Activated T-cell treated with anti-CD3 and anti-CD28 coated beads, Interleukin-2, amount 50 U/mL, for 72 hours (primary cell): ENCODE results near the gene OR51I1. TPM values are rescaled to one million over a fixed set of nuclear protein-coding genes. Genes with fewer than 3 reads are reported as not detected.

Source experiments
- ATAC-seq, 2 donors: fragments of 150-1000 bp; cut with Tn5 transposase; replicated peaks in 1 of 2; 2 replicates each; pipeline ENCODE4 v1.10.0; 2021; ENCODE audit warnings: moderate library complexity in 2 of 2, mild to moderate bottlenecking in 1 of 2
- DNase-seq, 2 donors: peaks; one replicate each; pipeline ENCODE4 v3.0.0; 2021 to 2022; ENCODE audit warnings: mixed read lengths in 1 of 2
- H3K27ac Mint-ChIP-seq: one replicate; pipeline ENCODE4 v1.8.0; 2022; ENCODE audit warnings: mild to moderate bottlenecking, moderate library complexity, mixed read lengths
- H3K27me3 Mint-ChIP-seq: one replicate; pipeline ENCODE4 v1.8.0; 2022; ENCODE audit warnings: low read depth, mixed read lengths
- H3K36me3 Mint-ChIP-seq, 2 donors: one replicate each; pipeline ENCODE4 v1.8.0; 2022; ENCODE audit warnings: mixed read lengths in 2 of 2, mild to moderate bottlenecking in 1 of 2; ENCODE audit not compliant: insufficient read depth in 2 of 2
- H3K4me1 Mint-ChIP-seq: one replicate; pipeline ENCODE4 v1.8.0; 2022; ENCODE audit warnings: low read depth, mixed read lengths
- H3K4me3 Mint-ChIP-seq, 2 donors: one replicate each; pipeline ENCODE4 v1.8.0; 2022; ENCODE audit warnings: mild to moderate bottlenecking in 2 of 2, mixed read lengths in 2 of 2, moderate library complexity in 2 of 2
- H3K9me3 Mint-ChIP-seq, 2 donors: one replicate each; pipeline ENCODE4 v1.8.0; 2022; ENCODE audit warnings: mixed read lengths in 2 of 2
- total RNA-seq, 2 donors: library from RNA; stranded (reverse); gene quantifications; one replicate each; pipeline ENCODE4 v1.2.3, GENCODE V29; 2022

The OR51I1 gene
- total RNA-seq, 2 donors from 2014 or later: not detected

GRCh38 chr11:5443835-5444393 is 2.6 kb upstream of the OR51I1 start:
- no peaks in the 10 kb centered on the region for H3K4me1 Mint-ChIP-seq
- H3K4me3 Mint-ChIP-seq: no peak overlapping the region
- H3K27me3 Mint-ChIP-seq: peaks cover 15% of the 10 kb centered on the region
- H3K9me3 Mint-ChIP-seq: no peaks in the 10 kb centered on the region
- DNase-seq (no peak), ATAC-seq (no peak)
- no peaks in the 10 kb centered on the region for H3K36me3 Mint-ChIP-seq
- H3K27ac Mint-ChIP-seq: no peak overlapping the region

GRCh38 chr11:5423131-5423530 is 18.2 kb downstream of the OR51I1 start:
- H3K9me3 Mint-ChIP-seq: no peaks in the 10 kb centered on the region
- no peak overlapping the region for H3K27ac Mint-ChIP-seq
- H3K4me1 Mint-ChIP-seq: no peaks in the 10 kb centered on the region
- H3K4me3 Mint-ChIP-seq: no peak overlapping the region
- ATAC-seq (no peak), DNase-seq (no peak)
- H3K36me3 Mint-ChIP-seq: no peaks in the 10 kb centered on the region
- peaks cover 14% of the 10 kb centered on the region for H3K27me3 Mint-ChIP-seq

GRCh38 chr11:5421811-5422210 is 19.5 kb downstream of the OR51I1 start, which contains the start of gene OR51Q1:
Gene OR51Q1, plus strand, starts transcription at chr11:5422111. Its CDS starts 90 bp downstream, at chr11:5422201.
- DNase-seq: no peak
- peaks cover 14% of the 10 kb centered on the region for H3K27me3 Mint-ChIP-seq
- no peak within 1 kb of the TSS for H3K27ac Mint-ChIP-seq
- no peaks in the 10 kb centered on the region for H3K4me1 Mint-ChIP-seq
- H3K36me3 Mint-ChIP-seq: no peaks in the 10 kb centered on the region
- no peak within 1 kb of the TSS for H3K4me3 Mint-ChIP-seq
- ATAC-seq: no peak
- no peaks in the 10 kb centered on the region for H3K9me3 Mint-ChIP-seq

GRCh38 chr11:5420993-5421392 is 20.3 kb downstream of the OR51I1 start:
- Mint-ChIP-seq H3K9me3 (no peaks in the 10 kb centered on the region), H3K27me3 (peaks cover 14% of the 10 kb centered on the region), H3K36me3 (no peaks in the 10 kb centered on the region), H3K4me3 (no peak overlapping the region), H3K27ac (no peak overlapping the region), H3K4me1 (no peaks in the 10 kb centered on the region)
- no peak for ATAC-seq
- DNase-seq: no peak

DNA sequence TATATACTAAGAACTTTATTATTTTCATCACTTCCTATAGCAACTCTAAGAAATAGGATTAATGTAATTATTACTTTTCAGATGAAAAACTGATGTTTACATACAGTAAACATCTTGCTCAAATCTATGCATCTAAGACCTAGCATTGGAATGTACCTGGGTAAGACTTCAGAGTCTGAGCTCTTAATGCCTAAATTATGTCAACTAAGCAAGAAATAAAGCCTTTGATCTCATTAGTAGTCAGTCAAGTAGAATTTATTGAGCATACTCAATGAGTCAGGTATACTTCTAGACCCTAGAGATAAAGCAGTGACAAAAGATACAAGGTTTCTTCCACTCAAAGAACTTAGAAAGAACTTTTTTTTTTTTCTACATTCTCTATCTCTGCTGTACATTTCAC is 36.1 kb downstream of the OR51I1 start:
- H3K4me3 Mint-ChIP-seq: no peak overlapping the region
- DNase-seq (no peak), ATAC-seq (no peak)
- no peak overlapping the region for H3K27ac Mint-ChIP-seq
- H3K27me3 Mint-ChIP-seq: peaks cover 17% of the 10 kb centered on the region
- no peaks in the 10 kb centered on the region for H3K4me1 Mint-ChIP-seq
- no peaks in the 10 kb centered on the region for H3K36me3 Mint-ChIP-seq
- H3K9me3 Mint-ChIP-seq: no peaks in the 10 kb centered on the region

GRCh38 chr11:5398936-5399335 is 42.4 kb downstream of the OR51I1 start:
- Mint-ChIP-seq H3K27me3 (peaks cover 7% of the 10 kb centered on the region), H3K27ac (no peak overlapping the region), H3K36me3 (no peaks in the 10 kb centered on the region), H3K9me3 (no peaks in the 10 kb centered on the region), H3K4me1 (no peaks in the 10 kb centered on the region), H3K4me3 (no peak overlapping the region)
- DNase-seq (no peak), ATAC-seq (no peak)

- no peak overlapping the region for H3K4me3 Mint-ChIP-seq
- H3K4me1 Mint-ChIP-seq: no peaks in the 10 kb centered on the region
- no peaks in the 10 kb centered on the region for H3K27me3 Mint-ChIP-seq
- ATAC-seq (no peak), DNase-seq (no peak)
- no peak overlapping the region for H3K27ac Mint-ChIP-seq
- H3K9me3 Mint-ChIP-seq: no peaks in the 10 kb centered on the region
- no peaks in the 10 kb centered on the region for H3K36me3 Mint-ChIP-seq
Measured at GRCh38 chr11:5394091-5394490, 47.2 kb downstream of the OR51I1 start.

Other genes with a start within 250 kb of the OR51I1 start
- not detected for gene OR51V1, start 240.8 kb downstream of the OR51I1 start, total RNA-seq
- not detected for gene HBB, start 214.4 kb downstream of the OR51I1 start, total RNA-seq
- gene HBD, start 207.0 kb downstream of the OR51I1 start, total RNA-seq: under 1 TPM in 1 of 2 donors, not detected in 1; 0.46 TPM
- gene HBG1, start 191.7 kb downstream of the OR51I1 start, total RNA-seq: not detected
- not detected for gene HBG2, start 186.7 kb downstream of the OR51I1 start, total RNA-seq
- gene HBE1, start 171.6 kb downstream of the OR51I1 start, total RNA-seq: not detected
- not detected for gene OR51B4, start 139.6 kb downstream of the OR51I1 start, total RNA-seq
- not detected for gene OR51B2, start 117.2 kb downstream of the OR51I1 start, total RNA-seq
- gene OR51B5, start 98.0 kb downstream of the OR51I1 start, total RNA-seq: under 1 TPM in 1 of 2 donors, not detected in 1; 0.30 TPM
- gene OR51B6, start 90.0 kb downstream of the OR51I1 start, total RNA-seq: not detected
- not detected for gene OR51M1, start 57.7 kb downstream of the OR51I1 start, total RNA-seq
- gene OR51Q1, start 19.4 kb downstream of the OR51I1 start, total RNA-seq: not detected
- gene OR51I2, start 7.8 kb upstream of the OR51I1 start, total RNA-seq: not detected
- gene OR52D1, start 47.2 kb upstream of the OR51I1 start, total RNA-seq: not detected
- not detected for gene UBQLN3, start 68.4 kb upstream of the OR51I1 start, total RNA-seq
- gene UBQLNL, start 75.2 kb upstream of the OR51I1 start, total RNA-seq: under 1 TPM in 1 of 2 donors, not detected in 1; 0.30 TPM
- gene OR52H1, start 107.0 kb upstream of the OR51I1 start, total RNA-seq: not detected
- gene OR52B6, start 139.4 kb upstream of the OR51I1 start, total RNA-seq: not detected
- gene TRIM6, start 155.1 kb upstream of the OR51I1 start, total RNA-seq: 1 to 10 TPM in 1 of 2 donors, not detected in 1; 1.6 TPM
- gene TRIM34, start 183.5 kb upstream of the OR51I1 start, total RNA-seq: 10 to 100 TPM in 1 of 2 donors, 1 to 10 TPM in 1; 9.0 to 10.7 TPM
- gene TRIM5, start 243.6 kb upstream of the OR51I1 start, total RNA-seq: 10 to 100 TPM; 12.9 to 19.4 TPM
- 100 to 1,000 TPM; 159 to 180 TPM for gene TRIM22, start 248.3 kb upstream of the OR51I1 start, total RNA-seq